ENCODE measurements around the gene EEF1G.
"Not testable (repeated sequence)": the region's sequence is repeated elsewhere in the genome, so short reads cannot be mapped to it uniquely, and the experiment has no call there.

Gene EEF1G

DNA sequence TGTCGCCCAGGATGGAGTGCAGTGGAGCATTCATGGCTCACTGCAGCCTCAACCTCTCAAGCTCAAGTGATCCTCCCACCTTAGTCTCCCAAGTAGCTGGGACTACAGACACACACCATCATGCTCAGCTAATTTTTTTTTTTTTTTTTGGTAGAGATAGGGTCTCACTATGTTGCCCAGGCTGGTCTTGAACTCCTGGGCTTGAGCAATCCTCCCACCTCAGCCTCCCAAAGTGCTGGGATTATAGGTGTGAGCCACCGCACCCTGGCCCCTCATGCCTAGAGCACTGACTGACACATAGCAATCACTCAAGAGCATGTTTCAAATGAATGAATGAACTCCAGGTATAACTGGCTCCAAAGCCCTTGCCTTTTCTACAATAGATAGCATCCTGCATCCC is 23.2 kb downstream of the EEF1G start:
- H3K9me3 ChIP-seq (ENCODE audit: low read length); H3K9ac ChIP-seq (ENCODE audit: low read length); H3K27me3 ChIP-seq (ENCODE audit: control insufficient read depth in 1 of 2, insufficient read depth in 2 of 2, low read length in 2 of 2); H3K4me3 ChIP-seq (ENCODE audit: low read depth in 1 of 2, low read length in 2 of 2); H3K36me3 ChIP-seq (ENCODE audit: insufficient read depth, low read length): not testable (repeated sequence)
- Histone ChIP-seq H3K27ac (ENCODE audit: low read depth, low read length) (peak overlapping the region; percentile 3), H3K4me1 (ENCODE audit: insufficient read depth, low read length) (peaks cover 64% of the 10 kb centered on the region)

DNA sequence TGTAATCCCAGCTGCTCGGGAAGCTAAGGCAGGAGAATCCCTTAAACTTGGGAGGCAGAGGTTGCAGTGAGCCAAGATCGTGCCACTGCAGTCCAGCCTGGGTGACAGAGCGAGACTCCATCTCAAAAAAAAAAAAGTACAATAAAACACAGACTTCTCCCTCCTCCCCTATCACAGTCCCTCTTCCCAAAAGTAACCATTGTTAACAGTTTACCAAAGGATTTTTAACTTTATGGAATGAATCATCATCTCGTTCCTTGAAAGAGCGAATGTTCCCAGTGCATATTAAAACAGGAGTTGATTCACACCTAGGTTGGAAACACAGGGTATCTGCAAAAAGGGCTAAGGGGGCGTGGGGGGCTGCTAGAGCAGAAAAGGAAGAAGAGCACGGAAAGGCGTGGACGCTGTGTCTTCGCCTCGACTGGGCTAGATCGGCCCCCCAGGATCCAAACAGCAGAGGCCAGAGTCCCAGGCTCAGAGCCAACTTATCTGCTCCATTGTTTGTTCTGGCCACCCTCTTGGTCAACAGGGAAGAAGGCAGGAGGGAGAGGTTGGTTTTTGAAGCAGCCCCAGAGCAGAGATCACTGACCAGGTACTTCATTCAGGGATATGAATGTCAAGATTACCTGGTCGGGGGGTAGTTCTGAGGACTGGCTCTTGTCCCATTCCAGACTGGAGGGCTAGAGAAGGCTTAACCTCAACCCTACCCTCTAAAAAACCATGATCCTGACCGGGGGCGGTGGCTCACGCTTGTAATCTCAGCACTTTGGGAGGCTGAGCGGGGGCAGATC is 25.0 kb downstream of the EEF1G start:
- Histone ChIP-seq H3K9ac (ENCODE audit: low read length) (no peak overlapping the region), H3K27me3 (ENCODE audit: control insufficient read depth in 1 of 2, insufficient read depth in 2 of 2, low read length in 2 of 2) (no peaks in the 10 kb centered on the region), H3K36me3 (ENCODE audit: insufficient read depth, low read length) (no peaks in the 10 kb centered on the region), H3K4me3 (ENCODE audit: low read depth in 1 of 2, low read length in 2 of 2) (peak overlapping the region in 1 of 2 donors; percentile 99), H3K4me1 (ENCODE audit: insufficient read depth, low read length) (peaks cover 47% of the 10 kb centered on the region), H3K9me3 (ENCODE audit: low read length) (no peaks in the 10 kb centered on the region), H3K27ac (ENCODE audit: low read depth, low read length) (peak overlapping the region; percentile 6)

DNA sequence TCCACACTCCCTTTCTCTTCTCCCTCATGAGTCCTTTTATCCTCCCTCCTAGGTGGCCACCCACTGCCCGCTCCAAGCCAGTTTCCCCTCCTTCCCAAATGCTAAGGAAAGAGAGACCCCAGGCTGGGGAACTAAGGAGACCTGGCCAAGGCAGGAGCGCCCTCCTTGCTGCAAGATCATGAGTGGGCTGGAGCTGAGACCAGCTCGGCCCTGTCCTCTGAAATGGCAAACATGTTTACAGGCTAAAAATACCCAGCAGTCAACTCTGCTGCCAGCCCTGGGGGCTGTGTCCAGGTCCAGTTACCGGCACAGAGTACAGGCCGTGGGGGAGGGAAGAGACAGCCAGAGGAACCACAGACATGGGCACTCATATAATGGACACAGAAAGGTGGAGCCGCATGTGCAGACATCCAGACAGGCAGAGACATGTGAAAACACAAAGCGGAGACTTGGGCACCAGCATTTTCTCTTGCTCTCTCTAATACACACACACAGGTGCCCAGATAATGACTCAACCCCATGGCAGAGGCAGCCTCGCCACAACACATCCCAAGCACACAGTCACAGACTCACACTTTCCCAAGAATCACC is 25.9 kb downstream of the EEF1G start:
- H3K4me1 ChIP-seq (ENCODE audit: insufficient read depth, low read length): peaks cover 42% of the 10 kb centered on the region

DNA sequence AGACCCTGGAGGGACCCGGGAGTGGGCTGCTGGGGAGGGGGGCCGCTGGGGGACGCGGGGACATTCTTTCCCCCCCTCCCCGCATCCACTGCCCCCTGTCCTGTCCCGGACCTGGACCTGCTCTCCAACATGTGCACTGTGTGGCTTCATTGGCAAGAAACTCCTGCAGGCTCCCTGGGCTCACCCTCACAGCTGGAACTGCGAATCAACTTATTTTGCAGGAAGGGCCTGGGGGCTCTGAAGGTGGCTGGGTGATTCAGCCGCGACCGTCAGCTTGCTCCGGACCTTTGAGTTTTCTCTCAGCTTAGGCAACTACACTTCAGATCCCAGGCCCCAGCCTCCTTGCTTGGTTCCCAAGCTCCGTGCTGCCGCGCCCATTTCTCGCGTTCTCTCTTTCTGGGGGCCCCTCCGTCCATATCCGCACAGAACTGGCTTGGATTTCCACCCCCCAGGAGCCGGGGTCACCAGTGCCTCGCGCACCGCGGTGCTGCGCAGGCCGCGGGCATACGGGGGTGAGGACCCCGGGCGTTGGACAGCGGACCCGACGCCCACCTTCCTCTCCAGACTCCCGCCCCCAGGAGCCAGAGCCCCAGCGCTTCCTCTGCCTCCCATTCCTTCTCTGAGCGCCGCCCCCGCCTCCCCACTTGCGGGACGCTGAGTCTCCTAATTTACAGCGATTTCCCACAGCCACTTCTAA is 26.6 kb downstream of the EEF1G start:
- peak overlapping the region; percentile 96 to 99 for H3K4me3 ChIP-seq (ENCODE audit: low read depth in 1 of 2, low read length in 2 of 2)
- H3K36me3 ChIP-seq (ENCODE audit: insufficient read depth, low read length): no peaks in the 10 kb centered on the region
- H3K4me1 ChIP-seq (ENCODE audit: insufficient read depth, low read length): peaks cover 41% of the 10 kb centered on the region
- peak overlapping the region; percentile 98 for H3K27ac ChIP-seq (ENCODE audit: low read depth, low read length)
- peak overlapping the region; percentile 88 for H3K9ac ChIP-seq (ENCODE audit: low read length)
- no peaks in the 10 kb centered on the region for H3K9me3 ChIP-seq (ENCODE audit: low read length)
- H3K27me3 ChIP-seq (ENCODE audit: control insufficient read depth in 1 of 2, insufficient read depth in 2 of 2, low read length in 2 of 2): no peaks in the 10 kb centered on the region

More for the DNA sequence above, 25.9 kb downstream of the EEF1G start:
- Histone ChIP-seq H3K4me3 (ENCODE audit: low read depth in 1 of 2, low read length in 2 of 2) (peak overlapping the region; percentile 96 to 99), H3K9ac (ENCODE audit: low read length) (peak overlapping the region; percentile 88), H3K9me3 (ENCODE audit: low read length) (no peaks in the 10 kb centered on the region), H3K27ac (ENCODE audit: low read depth, low read length) (peak overlapping the region; percentile 98), H3K36me3 (ENCODE audit: insufficient read depth, low read length) (no peaks in the 10 kb centered on the region), H3K27me3 (ENCODE audit: control insufficient read depth in 1 of 2, insufficient read depth in 2 of 2, low read length in 2 of 2) (no peaks in the 10 kb centered on the region)

DNA sequence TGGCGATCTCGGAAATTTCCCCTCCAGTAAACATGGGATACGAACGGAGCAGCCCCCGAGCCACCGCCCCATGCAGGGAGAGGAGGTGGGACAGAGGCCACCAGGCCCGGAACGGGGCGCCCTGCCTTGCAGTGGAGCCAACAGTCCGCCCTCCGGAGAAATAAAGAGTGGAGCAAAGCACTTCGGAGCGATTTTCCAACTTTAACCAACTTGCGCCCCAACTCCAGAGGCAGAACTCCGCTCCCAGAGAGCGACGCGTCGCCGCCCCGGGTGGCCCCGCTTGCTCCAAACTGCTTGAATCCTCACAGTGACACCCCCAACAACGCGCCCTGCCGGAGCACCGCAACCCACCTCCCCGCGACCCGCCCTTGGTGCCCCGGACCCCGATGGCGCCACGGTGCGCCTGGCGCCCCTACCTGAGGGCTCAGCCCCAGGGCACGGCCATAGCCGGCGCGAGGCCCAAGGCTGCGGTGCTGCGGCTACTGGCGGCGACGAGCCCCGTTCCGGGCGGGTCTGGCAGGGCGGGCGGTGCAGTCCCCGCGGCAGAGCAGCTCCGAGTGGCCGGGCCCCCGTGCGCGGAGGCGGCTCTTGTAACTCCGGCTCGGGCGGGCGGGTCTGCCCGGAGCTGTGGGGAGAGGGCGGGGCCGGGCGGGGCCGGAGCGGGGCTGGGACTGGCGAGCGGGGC is 27.3 kb downstream of the EEF1G start, which contains the start of gene AHNAK:
Gene AHNAK, minus strand, starts transcription at position 563 of the 685 bp plus-strand sequence. CDS start 10,708 bp downstream, outside the sequence.
- Histone ChIP-seq H3K27ac (ENCODE audit: low read depth, low read length) (peak within 1 kb of the TSS; percentile 98), H3K4me3 (ENCODE audit: low read depth in 1 of 2, low read length in 2 of 2) (peak within 1 kb of the TSS; percentile 96 to 99), H3K27me3 (ENCODE audit: control insufficient read depth in 1 of 2, insufficient read depth in 2 of 2, low read length in 2 of 2) (no peaks in the 10 kb centered on the region), H3K9me3 (ENCODE audit: low read length) (no peaks in the 10 kb centered on the region), H3K4me1 (ENCODE audit: insufficient read depth, low read length) (peaks cover 41% of the 10 kb centered on the region), H3K36me3 (ENCODE audit: insufficient read depth, low read length) (no peaks in the 10 kb centered on the region), H3K9ac (ENCODE audit: low read length) (peak within 1 kb of the TSS; percentile 95)

DNA sequence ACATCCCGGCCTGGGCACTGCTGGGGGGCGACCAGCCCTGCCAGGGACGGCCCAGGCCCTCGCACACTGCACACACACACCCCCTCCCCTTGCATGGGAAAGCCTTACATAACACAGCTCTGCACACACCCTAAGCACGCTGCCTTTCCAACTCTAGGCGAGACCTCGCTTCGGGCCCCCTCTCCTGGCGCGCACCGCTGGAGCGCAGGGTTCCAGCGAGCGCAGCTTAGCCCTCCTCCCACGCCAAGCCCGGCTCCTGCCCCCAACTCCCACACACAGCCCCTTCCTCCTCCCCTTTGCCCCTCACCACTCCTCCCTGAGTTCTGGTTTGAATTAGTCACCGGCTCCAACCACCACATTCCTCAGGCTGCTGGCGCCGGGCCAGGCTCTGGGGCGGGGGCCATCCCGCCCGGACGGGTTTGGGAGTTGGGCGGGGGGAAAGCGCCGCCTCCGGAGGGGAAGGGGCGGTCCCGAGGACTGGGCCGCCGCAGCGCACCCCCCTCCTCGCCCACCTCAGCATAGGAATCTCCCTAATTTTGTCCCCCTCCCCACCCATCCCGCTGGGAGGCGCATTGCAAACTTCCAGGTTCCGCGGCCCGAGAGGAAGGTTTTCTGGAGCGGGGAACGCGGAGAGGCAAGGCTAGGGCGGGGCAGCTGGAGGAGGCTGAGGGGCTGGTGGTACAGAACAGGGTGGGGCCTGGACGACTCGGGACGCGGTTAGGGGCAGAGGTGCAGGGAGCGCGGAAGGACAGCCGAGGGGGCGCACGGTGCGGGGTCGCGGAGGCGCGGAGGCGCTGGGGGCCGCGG is 28.1 kb downstream of the EEF1G start:
- H3K9me3 ChIP-seq (ENCODE audit: low read length): no peaks in the 10 kb centered on the region
- H3K27ac ChIP-seq (ENCODE audit: low read depth, low read length): peak overlapping the region; percentile 98
- no peaks in the 10 kb centered on the region for H3K36me3 ChIP-seq (ENCODE audit: insufficient read depth, low read length)
- peak overlapping the region; percentile 96 to 99 for H3K4me3 ChIP-seq (ENCODE audit: low read depth in 1 of 2, low read length in 2 of 2)
- H3K27me3 ChIP-seq (ENCODE audit: control insufficient read depth in 1 of 2, insufficient read depth in 2 of 2, low read length in 2 of 2): no peaks in the 10 kb centered on the region
- peak overlapping the region; percentile 95 for H3K9ac ChIP-seq (ENCODE audit: low read length)
- peaks cover 41% of the 10 kb centered on the region for H3K4me1 ChIP-seq (ENCODE audit: insufficient read depth, low read length)

DNA sequence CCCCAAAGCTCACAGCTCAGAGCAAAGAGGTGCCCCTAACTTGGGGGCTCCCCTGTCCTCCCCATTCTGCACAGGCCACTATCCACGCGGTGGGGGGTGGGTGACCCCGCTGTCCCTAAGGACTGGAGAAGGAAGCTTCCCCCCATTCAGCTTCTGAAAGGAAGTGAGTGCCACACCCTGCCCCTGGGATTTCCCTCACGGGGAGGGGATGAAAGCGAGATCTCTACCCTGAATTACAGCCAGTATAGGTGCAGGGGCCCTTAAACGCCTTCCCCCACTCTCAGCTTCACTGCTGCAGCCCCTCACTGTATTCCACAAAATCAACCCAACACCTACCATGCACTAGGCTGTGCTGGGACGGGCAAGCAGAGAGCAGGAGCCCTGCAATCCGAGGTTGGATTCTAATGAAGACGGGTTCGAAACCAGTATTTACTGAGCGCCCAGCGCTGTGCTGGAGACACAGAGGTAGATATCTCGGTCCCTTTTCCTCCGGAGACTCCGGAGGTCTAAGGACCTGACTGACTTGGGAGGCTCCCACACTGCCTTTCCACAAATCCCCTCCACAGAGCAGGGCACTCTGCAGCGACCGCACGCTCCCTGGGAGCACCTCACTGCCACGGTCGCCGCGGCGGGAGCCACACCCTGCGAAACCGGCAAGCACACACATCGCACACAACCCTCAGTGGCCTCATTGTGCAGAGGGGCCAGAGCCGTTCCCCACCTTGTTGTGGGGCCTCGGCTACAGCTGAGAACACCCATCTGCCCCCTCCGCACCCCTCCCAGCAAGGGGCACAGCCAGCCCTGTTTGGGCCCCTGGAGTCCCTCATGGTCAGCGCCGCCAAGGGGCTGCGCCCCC is 28.9 kb downstream of the EEF1G start:
- H3K4me1 ChIP-seq (ENCODE audit: insufficient read depth, low read length): peaks cover 49% of the 10 kb centered on the region
- H3K36me3 ChIP-seq (ENCODE audit: insufficient read depth, low read length): no peaks in the 10 kb centered on the region
- peak overlapping the region; percentile 92 for H3K9ac ChIP-seq (ENCODE audit: low read length)
- peak overlapping the region; percentile 98 for H3K27ac ChIP-seq (ENCODE audit: low read depth, low read length)
- no peaks in the 10 kb centered on the region for H3K27me3 ChIP-seq (ENCODE audit: control insufficient read depth in 1 of 2, insufficient read depth in 2 of 2, low read length in 2 of 2)
- H3K9me3 ChIP-seq (ENCODE audit: low read length): no peaks in the 10 kb centered on the region
- peak overlapping the region; percentile 96 to 99 for H3K4me3 ChIP-seq (ENCODE audit: low read depth in 1 of 2, low read length in 2 of 2)

DNA sequence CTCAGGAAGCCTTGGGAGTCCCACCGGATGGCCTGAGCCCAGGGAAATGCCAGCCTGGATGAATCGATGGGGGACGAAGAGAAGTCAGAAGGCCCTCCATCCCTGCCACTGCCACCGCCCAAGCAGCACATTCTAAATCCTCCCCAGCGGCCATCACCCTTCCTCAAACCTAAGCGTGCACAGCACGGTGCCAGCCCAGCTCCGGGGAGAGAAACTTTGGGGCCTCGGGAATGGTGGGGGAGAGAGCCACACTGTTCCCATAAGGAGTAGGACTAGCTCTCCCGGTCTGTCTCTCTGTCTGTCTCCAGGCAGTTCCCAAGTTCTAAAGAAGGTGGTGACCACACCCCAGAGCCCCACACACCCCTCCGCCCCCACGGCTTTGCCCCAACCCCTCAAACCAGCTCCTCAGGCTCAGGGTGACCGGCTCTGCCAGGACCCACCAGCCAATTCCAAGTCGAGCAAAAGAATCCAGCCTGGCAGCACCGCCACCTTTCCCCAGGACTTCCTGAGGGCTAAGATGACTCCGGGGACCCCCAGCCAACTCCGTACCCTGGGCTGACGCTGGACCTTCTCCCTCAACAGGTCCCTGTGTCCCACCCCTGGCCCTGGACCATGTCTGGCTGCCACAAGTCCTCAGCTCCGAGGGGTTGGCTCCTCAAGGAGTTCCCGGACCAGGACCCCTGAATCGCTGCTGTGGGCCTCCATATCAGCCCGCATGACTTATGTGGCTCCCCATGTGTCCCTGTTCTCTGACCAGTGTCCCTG is 29.8 kb downstream of the EEF1G start:
- Histone ChIP-seq H3K4me1 (ENCODE audit: insufficient read depth, low read length) (peaks cover 53% of the 10 kb centered on the region), H3K9me3 (ENCODE audit: low read length) (no peaks in the 10 kb centered on the region), H3K27me3 (ENCODE audit: control insufficient read depth in 1 of 2, insufficient read depth in 2 of 2, low read length in 2 of 2) (no peaks in the 10 kb centered on the region), H3K9ac (ENCODE audit: low read length) (peak overlapping the region; percentile 92), H3K27ac (ENCODE audit: low read depth, low read length) (peak overlapping the region; percentile 98), H3K4me3 (ENCODE audit: low read depth in 1 of 2, low read length in 2 of 2) (peak overlapping the region; percentile 96 to 99), H3K36me3 (ENCODE audit: insufficient read depth, low read length) (peaks cover 2% of the 10 kb centered on the region)

DNA sequence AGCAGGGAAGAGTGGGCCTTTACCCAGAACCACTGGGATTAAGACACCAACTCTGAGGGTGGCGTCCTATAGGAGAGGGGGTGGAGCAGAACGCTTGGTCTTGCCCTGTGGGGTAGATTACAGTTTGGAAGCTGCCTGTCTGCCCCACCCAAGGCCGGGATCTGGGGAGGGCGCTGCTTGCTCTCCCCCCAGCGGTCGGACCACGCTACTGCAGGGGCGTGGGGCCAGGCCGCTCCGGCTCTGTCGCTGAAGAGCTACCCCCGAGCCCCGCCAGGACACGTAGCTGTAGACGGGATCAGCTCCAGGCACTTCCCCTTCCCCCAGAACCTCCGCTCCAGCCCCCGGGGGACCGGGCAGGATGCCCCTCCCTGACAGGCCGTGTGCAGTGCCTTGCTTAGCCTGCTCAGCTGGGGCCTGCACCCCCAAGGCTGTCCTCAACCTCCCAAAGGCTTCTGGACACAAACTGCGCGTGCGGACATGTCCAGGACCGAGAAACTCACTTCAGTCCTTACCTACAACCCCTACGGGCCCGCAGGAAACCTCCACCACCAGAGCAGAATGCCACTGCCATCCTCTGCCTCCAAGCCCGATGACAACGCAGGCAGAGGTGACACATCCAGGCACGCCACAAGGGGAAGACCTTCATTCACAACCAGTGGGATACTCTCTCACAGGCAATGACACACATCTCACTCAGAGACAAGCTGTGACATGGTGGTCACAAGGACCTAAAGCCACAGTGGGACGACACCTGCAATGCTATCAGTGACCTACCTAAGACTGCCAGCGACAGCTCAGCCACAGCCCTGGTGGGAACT is 30.7 kb downstream of the EEF1G start:
- Histone ChIP-seq H3K9ac (ENCODE audit: low read length) (peak overlapping the region; percentile 92), H3K27ac (ENCODE audit: low read depth, low read length) (peak overlapping the region; percentile 98), H3K9me3 (ENCODE audit: low read length) (no peaks in the 10 kb centered on the region), H3K4me1 (ENCODE audit: insufficient read depth, low read length) (peaks cover 53% of the 10 kb centered on the region), H3K4me3 (ENCODE audit: low read depth in 1 of 2, low read length in 2 of 2) (peak overlapping the region; percentile 96 to 99), H3K36me3 (ENCODE audit: insufficient read depth, low read length) (peaks cover 6% of the 10 kb centered on the region), H3K27me3 (ENCODE audit: control insufficient read depth in 1 of 2, insufficient read depth in 2 of 2, low read length in 2 of 2) (no peaks in the 10 kb centered on the region)

Measured in muscle layer of colon (tissue), 2 donors.